Fibroblast of lung (primary cell): ENCODE measurements around the gene CSGALNACT2. TPM values are rescaled to one million over a fixed set of nuclear protein-coding genes. Genes with fewer than 3 reads are reported as not detected.

Experiments
- DNase-seq, 2 donors: peaks; one replicate each; pipeline versions ENCODE4 v3.0.0 to v3.0.0-alpha.2; 2010; ENCODE audit warnings: low read depth in 2 of 2
- H2AFZ ChIP-seq: 2 replicates; pipeline ENCODE4 v1.5.1; 2012; ENCODE audit warnings: low read length, control low read depth, inconsistent platforms
- H3K27ac ChIP-seq: 2 replicates; pipeline ENCODE4 v1.5.1; 2011; ENCODE audit warnings: low read length, control low read depth; ENCODE audit not compliant: insufficient read depth
- H3K27me3 ChIP-seq: 2 replicates; pipeline ENCODE4 v1.5.1; 2011; ENCODE audit warnings: mild to moderate bottlenecking, low read length; ENCODE audit not compliant: control insufficient read depth, insufficient read depth
- H3K36me3 ChIP-seq: 2 replicates; pipeline ENCODE4 v1.5.1; 2011; ENCODE audit warnings: low read length; ENCODE audit not compliant: control insufficient read depth, insufficient read depth
- H3K4me1 ChIP-seq: 2 replicates; pipeline ENCODE4 v1.5.1; 2011; ENCODE audit warnings: low read length; ENCODE audit not compliant: control insufficient read depth, insufficient read depth; ENCODE audit errors: extremely low read depth
- H3K4me2 ChIP-seq: 2 replicates; pipeline ENCODE4 v1.5.1; 2011; ENCODE audit warnings: low read length, control low read depth; ENCODE audit not compliant: insufficient read depth; ENCODE audit errors: extremely low read depth
- H3K4me3 ChIP-seq, 4 experiments: fragments of 200-600 bp in 1 of 4; sonication (generic) in 1 of 4; replicated peaks in 1 of 4; 2 replicates each; pipeline ENCODE4 v1.5.1; 2011 to 2016; ENCODE audit warnings: low read length in 4 of 4, low read depth in 3 of 4, mild to moderate bottlenecking in 3 of 4, control low read depth in 2 of 4, inconsistent platforms in 1 of 4, mixed read lengths in 1 of 4; ENCODE audit not compliant: insufficient read depth in 1 of 4; ENCODE audit errors: control extremely low read depth in 1 of 4
- H3K79me2 ChIP-seq: 2 replicates; pipeline ENCODE4 v1.5.1; 2012; ENCODE audit warnings: mild to moderate bottlenecking, low read length, inconsistent platforms; ENCODE audit not compliant: control insufficient read depth, insufficient read depth
- H3K9ac ChIP-seq: 2 replicates; pipeline ENCODE4 v1.5.1; 2011; ENCODE audit warnings: mild to moderate bottlenecking, low read length, control low read depth; ENCODE audit not compliant: insufficient read depth
- H3K9me3 ChIP-seq: 2 replicates; pipeline ENCODE4 v1.5.1; 2012; ENCODE audit warnings: low read depth, low read length; ENCODE audit not compliant: control insufficient read depth, insufficient read depth
- H4K20me1 ChIP-seq: 2 replicates; pipeline ENCODE4 v1.5.1; 2011; ENCODE audit warnings: low read length; ENCODE audit not compliant: control insufficient read depth, insufficient read depth; ENCODE audit errors: extremely low read depth
- CTCF ChIP-seq, 2 donors: IDR thresholded peaks in 1 of 2; conservative IDR thresholded peaks in 1 of 2; 1 replicate in 1 of 2; 2 replicates in 1 of 2; pipeline ENCODE4 v1.5.1; 2011 to 2012; ENCODE audit warnings: low read length in 2 of 2, control low read depth in 1 of 2, inconsistent platforms in 1 of 2, low read depth in 1 of 2, mild to moderate bottlenecking in 1 of 2
- EZH2 ChIP-seq: IDR thresholded peaks from 2 replicates; pipeline ENCODE4 v1.5.1; 2012; ENCODE audit warnings: low read length, control low read depth, mild to moderate bottlenecking; ENCODE audit errors: missing control alignments
- polyA plus RNA-seq, 2 donors: library from polyadenylated mRNA; depleted of rRNA in 1 of 2; stranded (reverse) in 1 of 2; unstranded in 1 of 2; fragments of >200 nt; gene quantifications; 2 replicates each; pipeline ENCODE4 v1.2.1, GENCODE V29; 2011 to 2012; ENCODE audit warnings: missing spikeins in 1 of 2
- total RNA-seq: library from RNA; depleted of rRNA; stranded (reverse); fragments of >200 nt; gene quantifications from 2 replicates; pipeline ENCODE4 v1.2.1, GENCODE V29; 2014

CSGALNACT2 gene
- total and polyA plus RNA-seq, 2 donors (not counting 1 experiment from before 2014, with no cell fraction given), result 38.6 to 46.9 TPM

- TF ChIP-seq EZH2 (no peak), CTCF (conservative IDR thresholded peaks at IDR 0.05 in 1 of 2, IDR thresholded peaks at IDR 0.05 in 1 of 2; ENCODE audit: low read depth in 1 of 2, low read length in 2 of 2) (no peak)
- H3K4me2 ChIP-seq, result no peak overlapping the region
- no peaks in the 10 kb centered on the region for H3K27me3 ChIP-seq
- no peak overlapping the region for H3K4me3 ChIP-seq
- H3K9me3 ChIP-seq, result no peaks in the 10 kb centered on the region
- DNase-seq, result no peak
- no peaks in the 10 kb centered on the region for H4K20me1 ChIP-seq
- no peak overlapping the region for H3K9ac ChIP-seq
- H3K36me3 ChIP-seq, result no peaks in the 10 kb centered on the region
- no peaks in the 10 kb centered on the region for H3K4me1 ChIP-seq
- H2AFZ ChIP-seq, result no peak overlapping the region
- no peaks in the 10 kb centered on the region for H3K79me2 ChIP-seq
- H3K27ac ChIP-seq, result no peak overlapping the region
Observed at GRCh38 chr10:43217563-43218205, 79.4 kb downstream of the CSGALNACT2 start.

GRCh38 chr10:43218206-43218950 lies 80.1 kb downstream of the CSGALNACT2 start:
- H2AFZ ChIP-seq, result no peak overlapping the region
- no peaks in the 10 kb centered on the region for H3K27me3 ChIP-seq
- H3K27ac ChIP-seq, result no peak overlapping the region
- DNase-seq, result peak in 1 of 2 donors; percentile 86
- no peak overlapping the region for H3K9ac ChIP-seq
- H3K9me3 ChIP-seq, result no peaks in the 10 kb centered on the region
- no peak overlapping the region for H3K4me3 ChIP-seq
- H3K4me2 ChIP-seq, result no peak overlapping the region
- H3K36me3 ChIP-seq, result no peaks in the 10 kb centered on the region
- no peaks in the 10 kb centered on the region for H4K20me1 ChIP-seq
- no peaks in the 10 kb centered on the region for H3K79me2 ChIP-seq
- H3K4me1 ChIP-seq, result no peaks in the 10 kb centered on the region
- TF ChIP-seq EZH2 (no peak), CTCF (conservative IDR thresholded peaks at IDR 0.05 in 1 of 2, IDR thresholded peaks at IDR 0.05 in 1 of 2; ENCODE audit: low read depth in 1 of 2, low read length in 2 of 2) (no peak)

- no peak overlapping the region for H3K9ac ChIP-seq
- no peak overlapping the region for H2AFZ ChIP-seq
- no peak overlapping the region for H3K27ac ChIP-seq
- TF ChIP-seq CTCF (conservative IDR thresholded peaks at IDR 0.05 in 1 of 2, IDR thresholded peaks at IDR 0.05 in 1 of 2; ENCODE audit: low read depth in 1 of 2, low read length in 2 of 2) (no peak), EZH2 (no peak)
- H3K4me1 ChIP-seq, result no peaks in the 10 kb centered on the region
- no peak overlapping the region for H3K4me2 ChIP-seq
- H3K79me2 ChIP-seq, result no peaks in the 10 kb centered on the region
- no peak overlapping the region for H3K4me3 ChIP-seq
- H3K9me3 ChIP-seq, result no peaks in the 10 kb centered on the region
- H4K20me1 ChIP-seq, result no peaks in the 10 kb centered on the region
- DNase-seq, result no peak
- no peaks in the 10 kb centered on the region for H3K27me3 ChIP-seq
- H3K36me3 ChIP-seq, result no peaks in the 10 kb centered on the region
Observed at GRCh38 chr10:43218951-43219837, 80.9 kb downstream of the CSGALNACT2 start.
